IMR-90 (cell line): Measurements from ENCODE around the gene SLC39A11.

Experiments
- POLR2A ChIP-seq: IDR thresholded peaks from 2 replicates; pipeline ENCODE4 v1.6.1; 2012; ENCODE audit warnings: mild to moderate bottlenecking, low read depth, low read length
- TF ChIP-seq, protein P1 (sequence below): conservative IDR thresholded peaks from 2 replicates; pipeline ENCODE4 v1.5.1; 2012; ENCODE audit warnings: mild to moderate bottlenecking, low read depth, low read length, improper control_type of control experiment
- TF ChIP-seq, protein P2 (sequence below): fragments of 150-350 bp; IDR thresholded peaks from 2 replicates; pipeline ENCODE4 v1.6.1; 2017; ENCODE audit warnings: mild to moderate bottlenecking, antibody characterized with exemption, low read length, low read depth

DNA sequence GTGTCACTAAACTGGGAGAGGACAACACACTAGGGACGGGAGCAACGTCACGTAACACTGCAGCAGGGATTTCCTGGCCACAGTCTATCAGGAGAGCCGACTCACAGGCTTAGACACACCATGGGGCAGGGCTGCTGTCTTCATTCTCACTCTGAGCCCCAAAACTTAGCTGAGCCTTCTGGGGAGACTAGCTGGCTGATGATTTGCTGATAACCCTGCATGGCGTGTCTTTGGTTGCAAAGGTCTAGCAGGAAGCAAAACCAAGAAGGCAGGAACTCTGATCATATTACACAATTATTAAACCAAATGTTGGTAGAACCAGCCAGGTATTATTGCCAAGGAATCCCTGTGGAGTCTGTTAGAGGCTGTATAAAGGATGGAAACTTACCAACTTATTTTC, 345.0 kb downstream of the SLC39A11 start:
- no peak for TF ChIP-seq POLR2A
- TF ChIP-seq, protein P1, sequence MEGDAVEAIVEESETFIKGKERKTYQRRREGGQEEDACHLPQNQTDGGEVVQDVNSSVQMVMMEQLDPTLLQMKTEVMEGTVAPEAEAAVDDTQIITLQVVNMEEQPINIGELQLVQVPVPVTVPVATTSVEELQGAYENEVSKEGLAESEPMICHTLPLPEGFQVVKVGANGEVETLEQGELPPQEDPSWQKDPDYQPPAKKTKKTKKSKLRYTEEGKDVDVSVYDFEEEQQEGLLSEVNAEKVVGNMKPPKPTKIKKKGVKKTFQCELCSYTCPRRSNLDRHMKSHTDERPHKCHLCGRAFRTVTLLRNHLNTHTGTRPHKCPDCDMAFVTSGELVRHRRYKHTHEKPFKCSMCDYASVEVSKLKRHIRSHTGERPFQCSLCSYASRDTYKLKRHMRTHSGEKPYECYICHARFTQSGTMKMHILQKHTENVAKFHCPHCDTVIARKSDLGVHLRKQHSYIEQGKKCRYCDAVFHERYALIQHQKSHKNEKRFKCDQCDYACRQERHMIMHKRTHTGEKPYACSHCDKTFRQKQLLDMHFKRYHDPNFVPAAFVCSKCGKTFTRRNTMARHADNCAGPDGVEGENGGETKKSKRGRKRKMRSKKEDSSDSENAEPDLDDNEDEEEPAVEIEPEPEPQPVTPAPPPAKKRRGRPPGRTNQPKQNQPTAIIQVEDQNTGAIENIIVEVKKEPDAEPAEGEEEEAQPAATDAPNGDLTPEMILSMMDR, result no peak
- TF ChIP-seq, protein P2, sequence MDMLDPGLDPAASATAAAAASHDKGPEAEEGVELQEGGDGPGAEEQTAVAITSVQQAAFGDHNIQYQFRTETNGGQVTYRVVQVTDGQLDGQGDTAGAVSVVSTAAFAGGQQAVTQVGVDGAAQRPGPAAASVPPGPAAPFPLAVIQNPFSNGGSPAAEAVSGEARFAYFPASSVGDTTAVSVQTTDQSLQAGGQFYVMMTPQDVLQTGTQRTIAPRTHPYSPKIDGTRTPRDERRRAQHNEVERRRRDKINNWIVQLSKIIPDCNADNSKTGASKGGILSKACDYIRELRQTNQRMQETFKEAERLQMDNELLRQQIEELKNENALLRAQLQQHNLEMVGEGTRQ, result no peak
